Activated CD4-positive, alpha-beta memory T cell treated with anti-CD3 and anti-CD28 coated beads for 36 hours (primary cell): ENCODE data around the gene BCL7A. TPM values are rescaled to one million over a fixed set of nuclear protein-coding genes. Genes with fewer than 3 reads are reported as not detected.
"Not testable (repeated sequence)": the region's sequence is repeated elsewhere in the genome, so short reads cannot be mapped to it uniquely, and the experiment has no call there.

ENCODE experiments used
- CTCF ChIA-PET: fragments of 350-600 bp; sonication (Branson Sonifier 250); formaldehyde crosslinking; loops from one replicate; lab custom pipeline; 2021; ENCODE audit warnings: antibody characterized with exemption, inconsistent platforms; lab: Charles Lee
- POLR2A ChIA-PET: fragments of 350-600 bp; sonication (Branson Sonifier 250); formaldehyde crosslinking; loops from one replicate; lab custom pipeline; 2021; ENCODE audit warnings: antibody characterized with exemption; lab: Charles Lee
- DNase-seq: peaks from one replicate; pipeline ENCODE4 v3.0.0-alpha.2; 2020
- H3K27ac Mint-ChIP-seq: one replicate; pipeline ENCODE4 v1.8.0; 2021; ENCODE audit warnings: mixed read lengths
- H3K27me3 Mint-ChIP-seq: one replicate; pipeline ENCODE4 v1.8.0; 2021; ENCODE audit warnings: mixed read lengths
- H3K36me3 Mint-ChIP-seq: one replicate; pipeline ENCODE4 v1.8.0; 2021; ENCODE audit warnings: mixed read lengths
- H3K4me1 Mint-ChIP-seq: one replicate; pipeline ENCODE4 v1.8.0; 2021; ENCODE audit warnings: low read depth, mixed read lengths
- H3K4me3 Mint-ChIP-seq: one replicate; pipeline ENCODE4 v1.8.0; 2021; ENCODE audit warnings: mild to moderate bottlenecking, mixed read lengths
- H3K9me3 Mint-ChIP-seq: one replicate; pipeline ENCODE4 v1.8.0; 2021; ENCODE audit warnings: mixed read lengths
- intact Hi-C: fragments of 100-400 bp; cut with micrococcal nuclease; formaldehyde crosslinking; loops from one replicate; pipeline ENCODE4 v1.15.1; 2023
- total RNA-seq, 2 experiments: library from RNA; stranded (reverse); gene quantifications; one replicate each; pipeline ENCODE4 v1.2.3, GENCODE V29; 2021

BCL7A gene
- total RNA-seq, 2 experiments from 2014 or later = 3.6 to 4.0 TPM

- POLR2A ChIA-PET, intact Hi-C loops, CTCF ChIA-PET, H3K27me3 Mint-ChIP-seq, H3K27ac Mint-ChIP-seq, DNase-seq, H3K4me3 Mint-ChIP-seq, H3K9me3 Mint-ChIP-seq, H3K36me3 Mint-ChIP-seq: not testable (repeated sequence)
- H3K4me1 Mint-ChIP-seq = peaks cover 25% of the 10 kb centered on the region
Measured at GRCh38 chr12:121988519-121988918, 33.2 kb upstream of the BCL7A start.

- CTCF ChIA-PET = no interaction called here
- Mint-ChIP-seq H3K4me1 (peaks cover 20% of the 10 kb centered on the region), H3K27me3 (no peaks in the 10 kb centered on the region), H3K4me3 (no peak overlapping the region), H3K27ac (no peak overlapping the region), H3K9me3 (no peaks in the 10 kb centered on the region), H3K36me3 (no peaks in the 10 kb centered on the region)
- POLR2A ChIA-PET = no interaction called here
- intact Hi-C loops = loop anchor here (2.0 to 5.0 kb wide), 2 partner anchors 77 to 197 kb away; partner anchors contain the start of gene RHOF
- no peak for DNase-seq
Measured at GRCh38 chr12:121989276-121990113, 32.2 kb upstream of the BCL7A start.

GRCh38 chr12:121990114-121990647 lies 31.5 kb upstream of the BCL7A start:
- CTCF ChIA-PET = interaction anchor here (1.6 to 2.3 kb wide), 3 partner anchors 72 to 196 kb away, joined by 5 to 9 read pairs (median 9); partner anchors contain the start of gene CFAP251
- H3K9me3 Mint-ChIP-seq = no peaks in the 10 kb centered on the region

GRCh38 chr12:121990692-121991603 lies 30.7 kb upstream of the BCL7A start:
- H3K4me1 Mint-ChIP-seq = peaks cover 20% of the 10 kb centered on the region
- H3K36me3 Mint-ChIP-seq = no peaks in the 10 kb centered on the region
- CTCF ChIA-PET = interaction anchor here (0.8 to 2.5 kb wide), 7 partner anchors 30 to 197 kb away, joined by 3 to 9 read pairs (median 5); partner anchors contain the start of genes BCL7A, CFAP251 and PSMD9
- DNase-seq = peak; percentile 78
- H3K9me3 Mint-ChIP-seq = no peaks in the 10 kb centered on the region
- no peaks in the 10 kb centered on the region for H3K27me3 Mint-ChIP-seq
- POLR2A ChIA-PET = interaction anchor here (0.7 to 2.0 kb wide), 5 partner anchors 9 to 176 kb away, joined by 3 to 5 read pairs (median 4); no protein-coding TSS in a partner anchor
- intact Hi-C loops = loop anchor here (2.0 to 5.0 kb wide), 2 partner anchors 78 to 199 kb away; partner anchors contain the start of gene RHOF
- H3K27ac Mint-ChIP-seq = peak overlapping the region; percentile 84
- no peak overlapping the region for H3K4me3 Mint-ChIP-seq

More at GRCh38 chr12:121990114-121990647, 31.5 kb upstream of the BCL7A start:
- Mint-ChIP-seq H3K27me3 (no peaks in the 10 kb centered on the region), H3K27ac (no peak overlapping the region), H3K36me3 (no peaks in the 10 kb centered on the region), H3K4me3 (no peak overlapping the region), H3K4me1 (peaks cover 20% of the 10 kb centered on the region)
- no peak for DNase-seq
- intact Hi-C loops = loop anchor here (2.0 to 5.0 kb wide), 2 partner anchors 77 to 198 kb away; partner anchors contain the start of gene RHOF
- POLR2A ChIA-PET = interaction anchor here (0.7 to 1.5 kb wide), 2 partner anchors 9 to 16 kb away, joined by 3 read pairs; no protein-coding TSS in a partner anchor

- Mint-ChIP-seq H3K36me3 (no peaks in the 10 kb centered on the region), H3K4me3 (peak overlapping the region; percentile 38), H3K9me3 (no peaks in the 10 kb centered on the region), H3K4me1 (peaks cover 20% of the 10 kb centered on the region), H3K27me3 (peaks cover 3% of the 10 kb centered on the region), H3K27ac (peak overlapping the region; percentile 84)
- intact Hi-C loops = loop anchor here (1.0 to 5.0 kb wide), 5 partner anchors 74 to 200 kb away; partner anchors contain the start of genes CFAP251 and RHOF
- DNase-seq = peak; percentile 85
- ChIA-PET CTCF (interaction anchor here (0.8 to 2.5 kb wide), 9 partner anchors 11 to 198 kb away, joined by 3 to 9 read pairs (median 4); partner anchors contain the start of genes BCL7A, CFAP251 and PSMD9), POLR2A (interaction anchor here (0.5 to 2.0 kb wide), 10 partner anchors 7 to 733 kb away, joined by 3 to 6 read pairs (median 4); partner anchors contain the start of genes BCL7A and CFAP251)
Measured at GRCh38 chr12:121992059-121992879, 29.4 kb upstream of the BCL7A start.

- H3K27me3 Mint-ChIP-seq = peaks cover 3% of the 10 kb centered on the region
- no peak overlapping the region for H3K4me3 Mint-ChIP-seq
- ChIA-PET CTCF (interaction anchor here (1.2 kb wide), 1 partner anchor 78 kb away, joined by 3 read pairs; the partner anchor contains the start of gene CFAP251), POLR2A (no interaction called here)
- no peak for DNase-seq
- H3K4me1 Mint-ChIP-seq = peaks cover 11% of the 10 kb centered on the region
- intact Hi-C loops = no loop called here
- H3K9me3 Mint-ChIP-seq = peaks cover 3% of the 10 kb centered on the region
- H3K27ac Mint-ChIP-seq = no peak overlapping the region
- no peaks in the 10 kb centered on the region for H3K36me3 Mint-ChIP-seq
Measured at GRCh38 chr12:121996050-121996944, 25.4 kb upstream of the BCL7A start.

- H3K36me3 Mint-ChIP-seq = no peaks in the 10 kb centered on the region
- intact Hi-C loops = no loop called here
- POLR2A ChIA-PET = no interaction called here
- H3K4me3 Mint-ChIP-seq = no peak overlapping the region
- no peak overlapping the region for H3K27ac Mint-ChIP-seq
- CTCF ChIA-PET = interaction anchor here (1.2 kb wide), 1 partner anchor 79 kb away, joined by 3 read pairs; the partner anchor contains the start of gene CFAP251
- H3K27me3 Mint-ChIP-seq = peaks cover 3% of the 10 kb centered on the region
- peaks cover 3% of the 10 kb centered on the region for H3K9me3 Mint-ChIP-seq
- peaks cover 3% of the 10 kb centered on the region for H3K4me1 Mint-ChIP-seq
- DNase-seq = no peak
Measured at GRCh38 chr12:121996945-121997612, 24.6 kb upstream of the BCL7A start.

- Mint-ChIP-seq H3K27ac (no peak overlapping the region), H3K36me3 (no peaks in the 10 kb centered on the region), H3K27me3 (peaks cover 3% of the 10 kb centered on the region), H3K9me3 (peaks cover 3% of the 10 kb centered on the region), H3K4me1 (peaks cover 9% of the 10 kb centered on the region), H3K4me3 (no peak overlapping the region)
- intact Hi-C loops = no loop called here
- ChIA-PET CTCF (no interaction called here), POLR2A (no interaction called here)
- DNase-seq = no peak
Measured at GRCh38 chr12:122001466-122002209, 20.0 kb upstream of the BCL7A start.
